Stimulated activated naive CD8-positive, alpha-beta T cell treated with anti-CD3 and anti-CD28 coated beads, Interleukin-15, Interleukin-2, amounts not matched to agents 100 U/mL and 50 U/mL, for 24 hours (primary cell): Measurements from ENCODE around the gene PTGIS.
"Not testable (repeated sequence)": the region's sequence is repeated elsewhere in the genome, so short reads cannot be mapped to it uniquely, and the experiment has no call there.

Experiments used
- ATAC-seq: fragments of 150-1000 bp; cut with Tn5 transposase; one replicate; pipeline ENCODE4 v1.10.0; 2021
- DNase-seq: peaks from one replicate; pipeline ENCODE4 v3.0.0; 2021

PTGIS gene

GRCh38 chr20:49579874-49580812, 12.2 kb upstream of the PTGIS start:
- no peak for ATAC-seq
- no peak for DNase-seq

GRCh38 chr20:49579195-49579594, 11.3 kb upstream of the PTGIS start:
- DNase-seq (no peak), ATAC-seq (no peak)

- DNase-seq: peak; percentile 1
- ATAC-seq: no peak
Observed at GRCh38 chr20:49578436-49578835, 10.5 kb upstream of the PTGIS start.

- ATAC-seq (no peak), DNase-seq (peak; percentile 2)
Observed at GRCh38 chr20:49575551-49576060, 7.7 kb upstream of the PTGIS start.

GRCh38 chr20:49573900-49574416, 6.0 kb upstream of the PTGIS start:
- DNase-seq (peak; percentile 5), ATAC-seq (peak; percentile 45)

GRCh38 chr20:49572857-49573256, 4.9 kb upstream of the PTGIS start:
- no peak for DNase-seq
- ATAC-seq: no peak

GRCh38 chr20:49571553-49571835, 3.6 kb upstream of the PTGIS start:
- DNase-seq: no peak

GRCh38 chr20:49570828-49571552, 3.1 kb upstream of the PTGIS start:
- ATAC-seq: no peak
- no peak for DNase-seq

More at GRCh38 chr20:49571553-49571835, 3.6 kb upstream of the PTGIS start:
- ATAC-seq: no peak

GRCh38 chr20:49570161-49570827, 2.4 kb upstream of the PTGIS start:
- no peak for ATAC-seq

GRCh38 chr20:49569411-49570115, 1.6 kb upstream of the PTGIS start:
- DNase-seq: no peak
- ATAC-seq: no peak

More at GRCh38 chr20:49570161-49570827, 2.4 kb upstream of the PTGIS start:
- DNase-seq: no peak

- ATAC-seq (no peak), DNase-seq (no peak)
Observed at GRCh38 chr20:49568278-49569151, 578 bp upstream of the PTGIS start.

GRCh38 chr20:49566401-49567364, 1.3 kb downstream of the PTGIS start:
- no peak for DNase-seq
- no peak for ATAC-seq

- ATAC-seq, DNase-seq: not testable (repeated sequence)
Observed at GRCh38 chr20:49564991-49565390, 2.9 kb downstream of the PTGIS start.

- DNase-seq: peak; percentile 2
- ATAC-seq: no peak
Observed at GRCh38 chr20:49563015-49563980, 4.6 kb downstream of the PTGIS start.

- ATAC-seq: no peak
- peak; percentile 1 for DNase-seq
Observed at GRCh38 chr20:49562311-49563014, 5.5 kb downstream of the PTGIS start.

- ATAC-seq (no peak), DNase-seq (no peak)
Observed at GRCh38 chr20:49561806-49562205, 6.1 kb downstream of the PTGIS start.

GRCh38 chr20:49561256-49561655, 6.7 kb downstream of the PTGIS start:
- ATAC-seq (no peak), DNase-seq (peak; percentile 1)

- ATAC-seq: no peak
- peak; percentile 1 for DNase-seq
Observed at GRCh38 chr20:49560646-49561045, 7.3 kb downstream of the PTGIS start.
